Stimulated activated naive CD8-positive, alpha-beta T cell treated with anti-CD3 and anti-CD28 coated beads, Interleukin-15, Interleukin-2, amounts not matched to agents 100 U/mL and 50 U/mL, for 24 hours (primary cell): Measurements from ENCODE around the gene GPER1.
"Not testable (repeated sequence)": the region's sequence is repeated elsewhere in the genome, so short reads cannot be mapped to it uniquely, and the experiment has no call there.

Experiments used
- ATAC-seq: fragments of 150-1000 bp; cut with Tn5 transposase; one replicate; pipeline ENCODE4 v1.10.0; 2021
- DNase-seq: peaks from one replicate; pipeline ENCODE4 v3.0.0; 2021

Gene GPER1

DNA sequence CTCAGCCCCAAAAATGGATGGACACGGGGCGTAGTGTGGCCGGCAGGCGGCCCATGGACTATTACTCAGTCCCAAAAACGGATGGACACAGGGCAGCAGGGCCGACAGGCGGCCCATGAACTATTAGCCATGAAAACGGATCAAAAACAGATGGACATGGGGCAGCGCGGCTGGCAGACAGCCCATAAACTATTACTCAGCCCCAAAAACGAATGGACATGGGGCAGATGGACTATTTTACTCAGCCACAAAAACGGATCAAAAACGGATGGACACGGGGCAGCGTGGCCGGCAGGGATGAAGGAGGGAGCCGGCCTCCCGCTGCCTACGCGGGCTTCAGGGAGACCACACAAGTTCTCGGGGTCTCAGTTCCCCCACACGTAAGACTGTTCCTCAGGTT is 32.9 kb downstream of the GPER1 start:
- DNase-seq (no peak), ATAC-seq (no peak)

DNA sequence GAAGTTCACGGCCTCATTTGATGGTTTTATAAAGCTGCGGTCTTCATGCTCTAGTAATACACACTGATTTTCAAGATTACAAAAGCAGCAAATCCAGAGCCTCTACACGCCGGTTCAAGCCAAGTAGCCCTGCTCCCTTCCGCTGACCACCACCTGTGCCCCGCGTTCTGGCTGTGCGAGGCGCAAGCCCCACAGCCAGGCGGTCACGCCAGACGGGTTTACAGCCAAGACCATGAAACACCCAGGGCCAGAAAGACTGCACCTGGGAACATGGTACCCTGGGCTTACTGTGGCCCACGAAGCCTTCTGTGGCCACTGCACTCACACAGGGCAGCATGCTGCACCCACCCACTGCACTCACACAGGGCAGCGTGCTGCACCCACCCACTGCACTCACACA is 33.6 kb downstream of the GPER1 start:
- no peak for ATAC-seq
- no peak for DNase-seq

DNA sequence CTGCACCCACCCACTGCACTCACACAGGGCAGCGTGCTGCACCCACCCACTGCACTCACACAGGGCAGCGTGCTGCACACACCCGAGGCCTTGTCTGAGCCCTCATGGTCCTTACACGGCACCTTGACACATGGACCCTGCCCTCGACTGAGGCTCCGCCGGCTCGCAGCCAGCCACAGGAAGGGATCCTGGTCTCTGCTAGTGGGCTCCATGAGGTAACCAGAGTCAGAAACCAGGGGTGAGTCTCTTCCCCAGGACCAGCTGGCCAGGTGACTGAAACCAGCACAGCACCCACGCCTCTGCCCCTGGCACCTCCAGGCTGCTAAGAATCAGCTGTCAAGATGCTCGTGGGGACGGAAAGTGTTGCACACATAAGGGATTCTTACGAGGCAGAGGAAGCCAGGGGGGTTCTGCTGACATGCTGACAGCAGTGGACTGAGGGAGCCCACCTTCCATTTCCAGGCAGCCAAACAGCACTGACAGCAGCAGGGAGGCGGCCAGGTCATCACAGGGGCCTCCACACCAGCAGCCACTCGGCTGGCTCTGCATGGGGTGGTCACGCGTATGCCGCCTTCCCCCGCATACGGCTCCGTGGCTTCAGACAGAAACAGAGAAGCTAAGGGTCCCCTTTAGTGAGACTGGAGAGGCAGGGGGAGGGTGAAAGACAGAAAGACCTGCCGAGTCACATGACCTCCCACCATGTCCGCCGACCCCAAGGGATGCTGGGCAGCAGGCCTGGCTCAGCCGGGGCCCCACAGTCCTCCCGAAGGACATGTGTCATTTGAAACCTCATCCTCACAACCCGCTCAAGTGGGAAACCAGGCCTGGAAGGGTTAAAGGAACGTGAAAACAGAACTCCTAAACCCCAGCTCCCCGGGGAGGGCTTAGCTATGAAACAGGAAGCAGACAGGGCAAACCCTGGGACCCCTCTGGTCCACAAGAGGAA is 34.2 kb downstream of the GPER1 start:
- no peak for ATAC-seq
- DNase-seq, result no peak

DNA sequence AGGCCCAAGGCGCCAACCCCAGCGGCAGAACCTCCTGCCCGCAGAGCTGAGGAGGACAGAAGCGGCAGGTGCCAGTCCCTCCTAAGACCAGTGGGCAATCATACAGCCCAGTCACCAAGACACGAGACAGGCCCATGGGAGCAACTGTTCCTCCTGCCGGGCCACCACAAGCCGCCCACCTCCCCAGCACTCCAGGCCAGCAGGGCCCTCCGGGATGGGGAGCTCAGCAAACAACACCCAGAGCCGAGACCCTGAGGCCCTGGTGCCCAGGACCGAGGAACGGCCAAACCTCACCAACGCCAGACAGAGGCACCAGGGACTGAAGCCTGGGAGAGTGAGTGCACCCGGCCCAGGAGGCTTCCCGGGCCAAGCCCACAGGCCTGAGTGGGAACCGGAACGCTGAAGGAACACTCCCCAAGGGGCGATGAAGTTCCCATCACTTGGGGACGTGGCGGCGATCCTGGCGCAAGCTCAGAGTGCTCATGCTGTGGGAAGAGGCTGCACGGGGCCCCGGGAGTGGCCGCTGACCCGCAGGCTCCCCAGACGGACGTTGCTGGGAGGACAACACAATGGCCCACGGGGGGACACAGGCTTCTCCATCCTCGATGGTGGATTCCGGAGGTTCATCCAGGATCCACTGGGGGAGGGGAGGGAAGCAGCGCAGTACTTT is 35.1 kb downstream of the GPER1 start:
- DNase-seq (no peak), ATAC-seq (no peak)

DNA sequence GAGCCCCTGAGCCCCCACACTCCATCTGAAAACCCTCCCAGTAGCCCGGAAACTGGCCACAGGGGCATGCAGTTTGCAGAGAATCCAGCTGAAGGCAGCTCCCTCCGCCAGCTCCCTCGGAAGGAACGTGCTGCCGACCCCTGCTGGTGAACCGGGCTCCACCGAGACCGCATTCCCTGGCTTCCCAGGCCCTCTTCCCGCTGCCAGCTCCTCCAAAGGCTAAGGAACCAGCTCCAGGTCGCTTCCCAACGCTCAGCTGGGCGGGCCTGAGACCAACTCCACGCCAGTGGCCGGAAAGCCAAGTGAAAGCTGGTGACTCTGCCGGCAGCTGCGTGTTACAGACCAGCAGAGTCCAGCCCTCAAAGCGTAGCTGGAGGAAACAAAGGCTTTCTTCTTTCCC is 35.8 kb downstream of the GPER1 start:
- DNase-seq (no peak), ATAC-seq (no peak)

DNA sequence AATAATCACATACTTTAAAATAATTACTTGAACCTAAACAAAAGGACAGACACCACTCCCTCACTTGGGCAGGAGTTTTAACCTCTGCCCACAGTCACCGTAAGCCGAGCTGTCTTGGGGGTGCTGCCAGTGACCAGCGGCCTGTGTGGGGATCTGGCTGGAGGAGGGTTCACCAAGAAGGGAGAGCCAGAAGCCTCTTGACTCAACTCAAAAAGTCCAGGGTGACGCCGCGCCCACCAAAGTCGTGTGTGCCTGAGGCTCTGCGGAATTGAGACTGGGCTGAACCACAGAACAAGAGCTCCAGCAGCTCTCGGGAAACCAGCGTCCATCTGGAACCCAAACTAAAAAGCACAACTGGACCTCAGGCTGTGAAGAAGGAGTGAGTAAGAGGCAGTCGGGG is 36.3 kb downstream of the GPER1 start:
- DNase-seq, result no peak
- no peak for ATAC-seq

DNA sequence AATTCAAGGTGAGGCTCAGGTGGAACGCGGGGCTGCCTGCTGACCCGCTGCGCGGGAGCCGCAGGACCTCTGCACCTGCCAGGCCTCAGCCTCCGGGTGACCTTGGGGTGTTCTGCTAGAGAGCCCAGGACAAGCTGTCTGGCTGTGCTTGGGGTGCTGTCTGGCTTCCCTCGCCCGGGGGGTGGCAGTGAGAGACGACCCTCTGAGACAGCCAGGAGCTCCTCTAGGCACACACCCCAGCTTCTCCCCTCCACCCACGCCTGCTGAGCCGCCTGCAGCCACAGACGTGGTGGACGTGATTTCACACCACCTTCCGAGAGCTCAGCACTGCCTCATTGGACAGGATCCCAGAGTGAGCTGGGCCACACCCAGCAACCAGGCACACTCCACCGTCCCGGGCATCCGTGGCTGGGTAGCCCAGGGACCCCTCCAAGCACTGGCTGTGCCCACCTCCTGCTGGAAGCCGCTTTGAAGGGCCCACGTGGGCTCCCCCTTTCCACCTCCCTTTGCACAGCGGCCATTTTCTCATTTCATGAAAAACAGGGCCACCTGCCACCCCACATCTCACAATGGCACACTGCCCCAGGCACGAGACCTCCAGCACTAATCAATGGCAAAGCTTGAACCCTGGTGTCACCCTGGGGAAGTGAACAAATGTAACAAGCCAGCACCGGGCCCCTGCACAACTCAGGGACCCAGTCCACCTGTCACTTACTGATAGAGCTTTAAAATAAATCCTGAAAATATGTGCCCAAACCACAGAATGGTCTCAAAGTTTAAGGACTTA is 37.1 kb downstream of the GPER1 start:
- DNase-seq (no peak), ATAC-seq (no peak)

DNA sequence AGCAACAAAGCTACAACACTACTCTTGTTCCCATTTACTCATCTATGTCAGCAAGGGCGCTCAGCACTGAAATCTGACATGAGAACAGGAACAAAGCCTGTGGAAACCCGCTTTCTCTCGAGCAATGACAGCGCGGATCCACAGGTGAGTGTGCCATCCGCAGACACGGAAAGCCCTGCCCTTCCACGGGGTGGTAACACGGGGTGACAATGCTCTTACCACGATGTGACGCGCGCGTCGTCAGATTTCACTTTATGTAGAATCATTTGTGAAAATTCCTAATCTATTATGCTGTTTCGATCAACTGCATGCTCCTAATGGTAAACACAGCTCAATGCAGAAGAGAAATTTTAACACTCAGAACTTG is 37.7 kb downstream of the GPER1 start:
- ATAC-seq, result no peak

DNA sequence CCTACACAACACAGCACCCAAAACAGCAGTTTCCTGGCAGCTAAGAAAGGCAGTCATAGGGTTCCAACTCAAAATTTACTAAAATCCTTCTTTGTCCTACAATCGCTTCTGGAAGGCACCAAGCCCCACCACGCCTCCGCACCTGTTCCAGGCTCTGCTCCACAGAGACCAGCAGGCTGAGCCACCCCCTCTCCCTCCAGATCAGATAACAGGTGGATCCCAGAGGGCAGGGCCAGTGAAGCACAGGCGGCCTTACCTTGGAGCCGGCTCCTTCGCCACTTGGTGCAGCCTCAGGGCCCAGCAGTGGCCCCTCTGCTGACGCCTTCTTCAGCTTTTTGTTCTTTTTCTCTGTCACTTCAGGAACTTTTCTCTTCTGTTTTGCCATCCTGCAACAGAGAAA is 39.1 kb downstream of the GPER1 start:
- DNase-seq, result no peak
- ATAC-seq, result no peak

More for the DNA sequence above, 37.7 kb downstream of the GPER1 start:
- no peak for DNase-seq

DNA sequence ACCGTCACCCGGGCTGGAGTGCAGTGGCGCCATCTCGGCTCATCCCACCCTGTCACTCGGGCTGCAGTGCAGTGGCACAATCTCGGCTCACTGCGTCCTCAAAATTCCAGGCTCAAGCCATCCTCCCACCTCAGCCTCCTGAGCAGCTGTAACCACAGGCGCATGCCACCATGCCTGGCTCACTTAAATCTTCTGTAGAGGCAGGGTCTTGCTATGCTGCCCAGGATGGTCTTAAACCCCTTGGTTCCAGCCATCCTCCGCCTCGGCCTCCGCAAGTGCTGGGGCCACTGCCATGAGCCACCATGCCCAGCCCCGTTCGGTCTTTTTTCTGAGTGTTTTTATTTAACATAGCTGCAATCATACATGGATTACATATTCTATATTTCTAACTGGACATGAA is 41.5 kb downstream of the GPER1 start:
- DNase-seq (no peak), ATAC-seq (no peak)

DNA sequence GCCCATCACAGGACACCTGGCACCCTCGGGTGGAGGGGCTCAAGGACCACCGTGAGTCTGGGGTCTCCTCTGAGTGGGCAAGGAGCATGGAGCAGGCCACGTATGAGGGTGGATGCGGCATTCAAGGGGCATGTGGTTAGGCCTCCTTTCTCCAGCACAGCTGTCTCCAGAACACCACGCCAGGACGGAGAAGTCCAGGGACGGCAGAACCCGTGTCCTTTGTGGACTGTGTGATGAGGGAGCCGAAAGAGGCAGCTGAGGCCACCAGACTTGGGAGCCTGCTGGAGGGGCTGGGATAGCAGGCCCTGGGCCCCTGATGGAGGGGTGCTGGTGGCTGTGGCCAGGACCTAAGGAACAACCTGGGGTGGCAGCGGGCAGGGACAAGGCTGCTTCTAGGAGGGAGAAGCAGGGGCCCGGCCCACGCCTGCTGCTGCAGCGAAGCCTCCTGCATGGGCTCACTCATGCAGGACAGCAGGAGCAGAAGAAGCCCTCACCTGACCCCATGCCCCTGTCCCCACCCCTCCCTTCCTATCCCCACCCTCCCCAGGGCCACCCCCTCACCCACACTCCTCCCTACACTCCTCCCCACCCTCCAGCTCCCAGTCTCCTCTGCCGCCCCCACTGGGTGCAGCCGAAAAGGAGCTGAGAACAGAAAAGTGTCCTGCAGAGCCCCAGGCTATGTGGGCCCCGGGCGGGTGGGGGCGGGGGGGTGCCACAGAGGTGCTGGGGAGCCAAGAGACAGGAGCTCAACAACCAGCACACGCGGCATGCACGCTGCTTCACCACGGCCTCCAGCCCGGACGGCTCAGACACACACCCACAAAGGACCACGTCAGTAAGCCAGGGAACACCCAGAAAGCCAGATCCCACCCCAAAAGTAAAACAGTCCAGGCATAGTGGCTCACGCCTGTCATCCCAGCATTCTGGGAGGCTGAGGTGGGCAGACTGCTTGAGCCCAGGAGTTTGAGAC is 42.4 kb downstream of the GPER1 start:
- ATAC-seq (no peak), DNase-seq (no peak)

DNA sequence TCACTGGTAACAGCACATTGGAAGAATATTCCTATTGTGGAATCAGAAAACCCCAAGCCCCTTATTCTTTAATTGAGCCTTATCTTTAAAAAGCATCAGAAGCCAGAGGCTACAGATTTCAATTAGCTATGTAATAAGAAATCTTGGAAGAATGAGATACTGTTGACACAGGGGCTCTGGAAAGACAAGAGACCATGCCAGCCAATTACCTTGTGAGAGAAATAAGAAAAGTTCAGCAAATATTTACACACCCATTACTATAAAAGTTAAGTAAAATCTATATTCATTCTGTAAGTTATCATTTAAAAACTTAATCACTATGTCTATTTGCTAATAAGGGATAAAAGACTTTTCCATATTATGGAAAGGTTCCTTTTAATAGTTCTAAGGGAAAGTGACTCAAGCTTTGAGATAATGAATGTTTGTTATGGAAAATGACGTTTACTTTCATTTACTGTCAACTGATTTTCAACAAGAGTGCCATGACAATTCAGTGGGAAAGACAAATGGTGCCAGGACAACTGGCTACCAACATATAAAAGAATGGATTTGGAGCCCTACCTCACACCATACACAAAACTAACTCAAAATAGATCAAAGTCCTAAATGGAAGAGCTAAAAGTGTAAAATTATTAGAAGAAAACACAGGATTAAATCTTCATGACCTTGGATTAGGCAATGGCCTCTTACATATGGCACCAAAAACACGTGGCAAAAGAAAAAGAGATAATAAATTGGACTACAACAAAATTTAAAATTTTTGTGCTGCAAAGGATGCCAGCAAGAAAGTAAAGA is 43.8 kb downstream of the GPER1 start:
- DNase-seq, result no peak
- ATAC-seq, result no peak

DNA sequence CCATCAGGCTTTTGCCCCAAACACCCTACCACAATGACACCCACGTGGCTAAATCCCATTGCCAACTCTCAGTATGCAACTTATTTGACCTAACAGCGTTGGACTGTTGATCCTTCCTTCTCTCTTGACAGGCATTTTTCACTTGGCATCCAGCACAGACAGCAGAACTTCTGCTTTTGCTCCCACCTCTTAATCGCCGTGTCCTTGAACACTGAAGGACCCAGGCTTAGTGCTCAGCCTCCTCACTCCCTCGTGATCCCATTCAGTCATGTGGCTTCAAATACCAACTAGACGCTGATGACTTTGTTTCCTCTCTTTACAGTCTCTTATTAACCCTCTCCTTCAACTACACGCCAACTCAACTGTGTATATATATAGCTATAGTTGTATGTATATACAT is 47.0 kb downstream of the GPER1 start:
- no peak for DNase-seq
- no peak for ATAC-seq

DNA sequence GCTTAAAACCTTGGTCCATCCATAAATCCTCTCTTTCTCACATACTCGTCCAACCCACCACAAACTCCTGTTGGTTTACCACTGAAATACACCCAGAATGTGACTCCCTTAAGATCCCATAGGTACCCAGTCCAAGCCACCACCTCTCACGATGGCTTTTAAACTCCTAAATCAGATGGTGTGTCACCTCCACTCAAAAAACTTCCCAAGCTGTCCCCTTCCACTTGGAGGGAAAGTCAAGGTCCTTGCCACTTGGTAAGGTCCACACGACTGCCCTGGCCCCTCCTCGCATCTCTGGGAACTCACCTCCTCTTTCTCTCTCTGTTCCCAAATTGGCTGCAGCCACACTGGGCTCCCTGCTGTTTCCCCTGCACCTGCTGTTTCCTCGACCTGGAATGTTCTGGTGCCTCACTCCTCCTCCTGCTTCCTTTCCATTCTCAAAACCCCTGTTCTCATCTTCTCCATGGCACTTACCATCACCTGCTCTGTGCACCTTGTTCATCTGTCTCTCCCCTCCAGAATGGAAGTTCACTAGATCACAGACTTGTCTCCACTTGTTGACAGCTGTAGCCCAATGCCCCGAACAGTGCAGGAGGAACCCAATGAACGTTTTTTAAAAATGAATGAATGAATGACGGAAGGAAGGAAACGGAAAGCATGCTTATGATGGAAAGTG is 49.1 kb downstream of the GPER1 start:
- DNase-seq (no peak), ATAC-seq (no peak)

DNA sequence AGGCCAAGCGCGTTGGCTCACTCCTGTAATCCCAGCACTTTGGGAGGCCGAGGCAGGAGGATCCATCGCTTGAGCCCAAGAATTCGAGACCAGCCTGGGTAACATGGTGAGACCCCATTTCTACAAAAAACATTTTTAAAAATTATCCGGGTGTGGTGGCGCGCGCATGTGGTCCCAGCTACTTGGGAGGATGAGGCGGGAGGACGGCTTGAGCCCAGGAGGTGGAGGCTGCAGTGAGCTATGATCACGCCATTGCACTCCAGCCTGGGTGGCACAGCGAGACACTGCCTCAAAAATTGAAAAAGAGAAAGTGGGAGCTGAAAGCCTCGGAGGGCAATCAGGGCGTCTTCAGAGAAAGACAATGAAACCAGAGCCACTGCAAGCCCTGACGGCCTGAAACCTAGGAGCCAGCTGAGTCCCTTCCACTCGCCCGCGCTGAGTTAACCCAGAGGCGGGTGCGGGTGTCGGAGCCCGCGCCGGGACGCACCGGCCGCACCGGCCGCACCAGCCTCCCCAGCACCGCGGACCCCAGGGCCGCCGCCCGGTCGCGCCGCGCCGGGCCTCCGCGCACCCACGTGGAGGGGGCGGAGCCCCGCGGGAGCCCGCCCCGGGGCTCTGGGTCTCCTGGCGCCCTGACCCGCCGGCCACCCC is 49.7 kb downstream of the GPER1 start:
- no peak for DNase-seq
- peak; percentile 75 for ATAC-seq

DNA sequence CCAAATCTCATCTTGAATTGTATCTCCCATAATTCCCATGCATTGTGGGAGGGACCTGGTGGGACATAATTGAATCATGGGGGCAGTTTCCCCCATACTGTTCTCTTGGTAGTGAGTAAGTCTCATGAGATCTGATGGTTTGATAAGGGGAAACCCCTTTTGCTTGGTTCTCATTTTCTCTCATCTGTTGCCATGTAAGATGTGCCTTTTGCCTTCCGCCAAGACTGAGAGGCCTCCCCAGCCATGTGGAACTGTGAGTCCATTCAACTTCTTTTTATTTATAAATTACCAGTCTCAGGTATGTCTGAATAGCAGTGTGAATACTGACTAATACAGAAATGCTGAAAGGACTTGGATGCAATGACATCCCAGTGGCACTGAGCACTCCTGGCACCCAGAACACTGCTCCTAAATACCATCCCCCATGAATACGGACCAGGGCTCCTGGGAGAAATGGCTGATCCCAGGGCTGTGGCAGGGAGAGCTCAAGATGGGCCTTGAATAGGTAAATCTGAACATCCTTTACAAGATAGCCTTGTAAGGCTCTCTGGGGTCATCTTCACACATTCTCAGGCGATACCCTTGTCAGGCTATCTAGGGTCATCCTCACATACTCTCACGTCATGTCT is 52.7 kb downstream of the GPER1 start:
- ATAC-seq (no peak), DNase-seq (no peak)

DNA sequence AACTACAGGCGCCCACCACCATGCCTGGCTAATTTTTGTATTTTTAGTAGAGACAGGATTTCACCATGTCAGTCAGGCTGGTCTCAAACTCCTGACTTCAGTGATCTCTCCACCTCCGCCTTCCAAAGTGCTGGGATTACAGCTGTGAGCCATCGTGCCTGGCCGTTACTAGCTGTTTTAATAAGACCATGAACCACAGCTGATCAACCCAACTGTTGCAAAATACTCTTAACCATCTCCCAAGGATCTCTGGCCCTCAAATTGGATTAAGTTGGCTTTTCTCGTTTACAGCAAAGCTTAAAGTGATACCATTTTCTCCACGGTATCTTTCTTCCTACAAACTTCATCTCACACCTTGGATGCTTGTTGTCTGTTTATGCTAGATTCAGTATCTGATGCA is 53.7 kb downstream of the GPER1 start:
- no peak for ATAC-seq
- DNase-seq, result no peak

DNA sequence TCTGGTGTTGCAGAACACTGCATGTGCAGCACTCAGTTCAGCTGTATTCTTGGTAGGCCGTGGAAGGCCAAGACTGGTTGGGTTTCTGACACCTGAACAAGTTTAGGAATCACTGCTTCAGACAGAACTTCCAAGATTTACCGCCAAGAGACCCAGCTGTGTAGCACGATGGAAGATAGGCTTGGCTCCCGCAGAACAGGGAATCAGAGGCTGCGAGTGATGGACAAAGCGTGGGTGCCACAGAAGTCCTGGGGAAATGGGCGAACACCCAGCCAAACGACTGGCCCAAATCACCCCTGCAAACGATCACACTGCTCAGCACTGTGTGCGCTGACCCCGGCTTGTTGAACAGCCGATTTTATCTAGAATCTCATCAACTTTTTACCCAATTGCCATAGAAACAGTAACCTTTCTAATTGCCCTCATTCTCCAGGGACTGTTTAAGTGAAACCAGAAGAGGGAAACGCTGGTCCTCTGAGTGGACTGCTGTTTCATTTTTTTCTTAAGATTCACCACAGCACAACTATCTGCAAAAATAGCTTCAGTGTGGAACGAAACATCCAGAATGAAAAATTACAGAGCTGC is 54.2 kb downstream of the GPER1 start:
- DNase-seq, result no peak
- ATAC-seq, result no peak

DNA sequence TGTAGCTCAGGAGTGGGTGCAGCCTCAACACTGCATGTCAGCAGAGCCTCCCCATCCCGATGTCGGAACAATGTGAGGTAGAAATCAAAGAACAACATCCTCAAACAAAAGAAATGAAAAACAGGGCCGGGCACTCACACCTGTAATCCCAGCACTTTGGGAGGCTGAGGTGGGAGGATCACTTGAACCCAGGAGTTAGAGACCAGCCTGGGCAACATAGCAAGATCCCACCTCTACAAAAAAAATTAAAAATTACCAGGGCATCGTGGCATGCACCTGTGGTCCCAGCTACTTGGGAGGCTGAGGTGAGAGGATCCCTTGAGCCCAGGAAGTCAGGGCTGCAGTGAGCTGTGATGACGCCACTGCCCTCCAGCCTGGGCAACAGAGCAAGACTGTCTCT is 55.1 kb downstream of the GPER1 start:
- DNase-seq, ATAC-seq: not testable (repeated sequence)
